SKM-1 treated with dmso at 0.1 percent for 144 hours (cell line): ENCODE data around the gene TMEM69.
"Not testable (repeated sequence)": the region's sequence is repeated elsewhere in the genome, so short reads cannot be mapped to it uniquely, and the experiment has no call there.

ENCODE experiments used
- DNase-seq: peaks from one replicate; lab custom pipeline; 2025; ENCODE audit not compliant: unreplicated experiment; lab: John Stamatoyannopoulos, UW

TMEM69 gene

GRCh38 chr1:45730780-45731319 lies 42.9 kb downstream of the TMEM69 start:
- no peak for DNase-seq

GRCh38 chr1:45739137-45739536 lies 51.2 kb downstream of the TMEM69 start:
- DNase-seq = no peak

DNA sequence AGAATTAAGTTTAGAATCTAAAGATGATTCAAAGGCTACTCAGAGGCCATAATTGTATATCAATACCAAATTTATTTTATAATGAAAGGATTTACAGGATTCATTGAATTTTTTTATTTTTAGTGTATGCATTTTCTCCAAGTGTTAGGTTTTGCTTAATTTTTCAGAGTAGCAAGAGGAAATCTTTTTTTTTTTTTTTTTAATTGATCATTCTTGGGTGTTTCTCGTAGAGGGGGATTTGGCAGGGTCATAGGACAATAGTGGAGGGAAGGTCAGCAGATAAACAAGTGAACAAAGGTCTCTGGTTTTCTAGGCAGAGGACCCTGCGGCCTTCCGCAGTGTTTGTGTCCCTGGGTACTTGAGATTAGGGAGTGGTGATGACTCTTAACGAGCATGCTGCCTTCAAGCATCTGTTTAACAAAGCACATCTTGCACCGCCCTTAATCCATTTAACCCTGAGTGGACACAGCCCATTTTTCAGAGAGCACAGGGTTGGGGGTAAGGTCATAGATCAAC lies 51.7 kb downstream of the TMEM69 start:
- not testable (repeated sequence) for DNase-seq
